ENCODE measurements around the gene DIS3L2.
"Not testable (repeated sequence)": the region's sequence is repeated elsewhere in the genome, so short reads cannot be mapped to it uniquely, and the experiment has no call there.

DIS3L2 gene

DNA sequence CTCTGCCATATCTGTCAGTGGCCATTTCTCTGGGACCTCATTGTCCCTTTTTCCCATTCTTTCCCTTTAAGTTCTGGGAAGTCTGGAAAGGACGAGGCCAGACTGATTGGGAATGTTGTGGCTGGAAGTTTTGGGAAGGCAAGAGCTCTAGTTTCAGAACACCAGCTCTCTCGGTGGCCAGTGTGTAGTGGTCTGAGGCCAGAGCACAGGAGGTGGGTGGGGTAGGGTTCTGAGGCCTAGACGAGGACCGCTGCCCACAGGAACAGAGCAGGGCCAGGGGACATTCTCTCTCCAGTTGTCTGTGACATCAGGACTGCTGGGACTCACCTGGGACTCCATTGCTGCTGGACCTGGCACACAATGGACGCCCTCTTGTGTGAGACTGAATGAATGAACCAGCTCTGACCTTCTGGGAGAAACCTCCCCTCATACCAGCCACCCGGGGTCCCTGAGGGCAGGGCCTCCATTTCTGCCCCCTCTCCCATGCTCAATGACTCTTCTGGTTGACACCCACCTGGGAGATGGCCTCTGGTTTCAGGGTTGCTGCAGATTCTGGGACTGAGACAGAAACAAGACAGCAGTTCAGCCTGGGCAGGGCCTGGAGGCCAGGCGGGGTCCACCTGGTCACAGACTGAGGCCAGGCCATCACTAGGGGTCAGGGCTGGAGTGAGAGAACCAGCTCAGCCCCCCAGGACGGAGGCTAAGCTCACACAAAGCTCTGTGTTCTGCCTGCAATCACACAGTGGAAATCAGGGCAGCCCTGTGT is 26.9 kb upstream of the DIS3L2 start:
- H3K27me3 Mint-ChIP-seq: no peaks in the 10 kb centered on the region
- no peaks in the 10 kb centered on the region for H3K36me3 Mint-ChIP-seq (ENCODE audit: low read depth)
- no peaks in the 10 kb centered on the region for H3K4me1 Mint-ChIP-seq (ENCODE audit: low read depth)
- H3K4me3 Mint-ChIP-seq: no peak overlapping the region
- H3K27ac Mint-ChIP-seq: no peak overlapping the region
- no peaks in the 10 kb centered on the region for H3K9me3 Mint-ChIP-seq

DNA sequence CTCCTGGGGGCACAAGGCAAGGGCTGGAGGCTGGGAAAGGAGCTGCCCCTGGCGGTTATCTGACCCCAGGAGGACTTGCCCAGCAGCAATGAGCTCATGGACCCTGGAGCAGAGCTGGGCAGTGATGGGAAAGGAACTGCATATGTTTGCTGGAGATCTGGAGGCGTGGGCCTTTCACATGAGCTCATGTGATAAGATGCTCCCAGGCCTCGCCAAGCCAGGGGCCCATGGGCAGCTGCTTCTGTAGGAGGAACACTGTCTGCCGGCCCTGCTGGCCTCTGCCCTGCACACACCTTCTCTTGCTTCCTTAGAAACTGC is 26.3 kb upstream of the DIS3L2 start:
- Mint-ChIP-seq H3K4me3 (no peak overlapping the region), H3K36me3 (ENCODE audit: low read depth) (no peaks in the 10 kb centered on the region), H3K9me3 (no peaks in the 10 kb centered on the region), H3K27me3 (no peaks in the 10 kb centered on the region), H3K27ac (no peak overlapping the region), H3K4me1 (ENCODE audit: low read depth) (no peaks in the 10 kb centered on the region)

DNA sequence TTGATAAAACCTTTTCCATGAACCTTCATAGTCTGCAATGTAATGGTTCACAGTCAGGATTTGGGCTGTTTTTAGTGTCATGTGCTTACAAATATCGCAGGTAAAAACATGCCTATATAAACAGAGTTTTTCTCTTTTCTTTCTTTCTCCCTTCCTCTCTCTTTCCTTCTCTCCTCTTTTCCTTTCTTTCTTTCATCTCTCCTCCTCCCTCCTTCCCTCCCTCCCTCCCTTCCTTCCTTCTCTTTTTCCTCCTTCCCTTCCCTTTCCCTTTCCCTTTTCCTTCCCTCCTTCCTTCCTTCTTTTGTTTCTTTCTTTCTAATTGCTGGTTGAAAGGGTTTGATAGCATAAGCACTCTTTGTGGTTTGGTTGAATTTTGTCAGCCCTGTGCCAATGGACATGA is 25.7 kb upstream of the DIS3L2 start:
- no peaks in the 10 kb centered on the region for H3K4me1 Mint-ChIP-seq (ENCODE audit: low read depth)
- H3K27me3 Mint-ChIP-seq: no peaks in the 10 kb centered on the region
- no peaks in the 10 kb centered on the region for H3K9me3 Mint-ChIP-seq
- no peak overlapping the region for H3K27ac Mint-ChIP-seq
- no peak overlapping the region for H3K4me3 Mint-ChIP-seq
- no peaks in the 10 kb centered on the region for H3K36me3 Mint-ChIP-seq (ENCODE audit: low read depth)

DNA sequence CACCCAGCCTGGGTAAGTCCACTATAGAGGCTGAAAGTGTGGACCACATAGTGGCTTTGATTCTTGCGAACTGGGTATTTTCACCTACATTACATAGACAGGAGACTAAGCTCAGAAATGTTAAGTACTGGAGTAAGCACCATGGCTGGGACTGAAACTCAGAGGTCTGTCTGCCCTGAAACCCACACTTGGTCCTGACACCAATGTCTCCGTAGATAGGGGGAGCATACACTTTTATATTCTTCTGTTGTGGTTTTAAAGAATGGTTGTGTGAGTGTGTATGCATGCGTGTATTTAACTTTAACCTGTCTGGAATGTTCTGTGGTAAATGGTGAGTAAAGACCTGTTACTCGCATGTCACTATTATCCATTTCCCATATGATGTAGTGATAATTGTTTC is 25.0 kb upstream of the DIS3L2 start:
- H3K27me3 Mint-ChIP-seq: no peaks in the 10 kb centered on the region
- H3K9me3 Mint-ChIP-seq: no peaks in the 10 kb centered on the region
- H3K27ac Mint-ChIP-seq: no peak overlapping the region
- H3K36me3 Mint-ChIP-seq (ENCODE audit: low read depth): no peaks in the 10 kb centered on the region
- H3K4me3 Mint-ChIP-seq: no peak overlapping the region
- no peaks in the 10 kb centered on the region for H3K4me1 Mint-ChIP-seq (ENCODE audit: low read depth)

DNA sequence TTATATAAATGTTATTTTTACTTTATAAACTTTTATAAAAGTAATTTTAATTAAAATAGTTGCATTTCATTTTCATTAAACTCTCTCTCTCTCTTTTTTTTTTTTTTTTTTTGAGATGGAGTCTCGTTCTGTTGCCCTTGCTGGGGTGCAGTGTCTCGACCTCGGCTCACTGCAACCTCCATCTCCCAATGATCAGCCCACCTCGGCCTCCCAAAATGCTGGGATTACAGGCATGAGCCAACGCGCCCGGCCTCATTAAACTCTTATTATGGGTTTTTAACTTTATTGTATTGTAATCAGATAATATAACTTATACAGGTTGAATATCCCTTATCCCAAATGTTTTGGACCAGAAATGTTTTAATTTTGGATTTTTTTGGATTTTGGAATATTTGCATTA is 24.5 kb upstream of the DIS3L2 start:
- Mint-ChIP-seq H3K4me3 (no peak overlapping the region), H3K27me3 (no peaks in the 10 kb centered on the region), H3K9me3 (no peaks in the 10 kb centered on the region), H3K36me3 (ENCODE audit: low read depth) (no peaks in the 10 kb centered on the region), H3K27ac (no peak overlapping the region), H3K4me1 (ENCODE audit: low read depth) (no peaks in the 10 kb centered on the region)

DNA sequence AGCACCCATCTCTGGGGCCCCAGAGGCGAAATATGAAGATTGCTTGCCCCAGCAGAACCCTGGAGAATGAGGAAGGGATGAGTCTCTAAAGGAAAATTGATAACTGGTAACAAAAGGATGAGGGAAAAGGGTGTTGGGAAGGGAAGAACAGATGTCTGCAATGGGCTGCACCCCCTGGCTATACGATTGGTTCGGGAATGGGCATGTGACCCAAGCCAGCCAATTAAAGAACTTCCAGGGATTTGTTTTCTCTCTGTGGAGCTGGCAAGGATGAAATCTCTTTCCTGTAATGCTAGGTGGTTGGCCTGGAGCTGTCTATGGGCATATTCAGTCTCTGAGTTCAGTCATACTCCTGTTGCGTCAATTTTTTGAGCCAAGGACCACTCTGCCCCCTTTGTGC is 22.5 kb upstream of the DIS3L2 start:
- Mint-ChIP-seq H3K4me1 (ENCODE audit: low read depth) (no peaks in the 10 kb centered on the region), H3K27me3 (no peaks in the 10 kb centered on the region), H3K27ac (no peak overlapping the region)

DNA sequence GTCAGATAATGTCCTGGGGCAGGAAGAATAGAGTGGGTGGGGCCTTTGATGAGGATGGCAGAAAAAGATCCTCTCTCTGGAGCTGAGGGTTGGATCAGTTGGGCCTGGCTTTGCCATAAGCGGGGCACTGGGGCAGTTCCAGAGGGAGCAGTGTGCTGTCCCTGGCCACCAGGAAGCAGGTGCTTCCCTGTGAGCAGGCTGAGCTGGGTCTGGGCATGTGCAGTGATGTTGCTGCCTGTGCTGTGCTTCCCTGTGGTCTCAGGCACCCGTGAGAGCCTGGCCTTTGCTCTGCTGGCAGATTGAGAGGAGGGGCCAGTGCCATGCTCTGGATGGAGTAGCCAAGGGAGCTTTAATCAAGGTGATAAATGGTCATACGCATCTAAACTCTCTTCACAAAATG is 20.7 kb upstream of the DIS3L2 start:
- peaks cover 2% of the 10 kb centered on the region for H3K27me3 Mint-ChIP-seq

More for the DNA sequence above, 22.5 kb upstream of the DIS3L2 start:
- H3K9me3 Mint-ChIP-seq: no peaks in the 10 kb centered on the region
- no peaks in the 10 kb centered on the region for H3K36me3 Mint-ChIP-seq (ENCODE audit: low read depth)
- H3K4me3 Mint-ChIP-seq: no peak overlapping the region

DNA sequence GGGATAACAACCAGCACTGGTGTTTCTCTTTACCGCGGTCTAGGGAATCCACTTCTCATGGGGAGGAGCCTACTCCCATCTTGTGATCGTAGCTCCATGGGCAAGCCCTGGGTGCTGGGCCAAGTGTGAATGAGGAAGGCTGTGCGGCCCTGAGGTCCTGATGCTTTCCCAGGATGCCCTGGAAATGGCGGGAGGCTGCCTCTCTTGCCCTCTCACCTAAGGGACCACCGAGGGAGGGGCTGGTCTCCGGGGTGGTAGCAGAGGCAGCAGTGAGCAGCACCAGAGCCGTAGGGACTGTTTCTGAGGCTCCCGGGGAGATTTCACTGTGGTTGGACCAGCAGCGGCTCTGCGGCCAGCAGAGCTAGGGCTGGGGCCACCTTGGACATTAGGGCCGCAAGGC is 19.8 kb upstream of the DIS3L2 start:
- Mint-ChIP-seq H3K9me3 (no peaks in the 10 kb centered on the region), H3K27ac (no peak overlapping the region), H3K4me1 (ENCODE audit: low read depth) (no peaks in the 10 kb centered on the region), H3K27me3 (peaks cover 2% of the 10 kb centered on the region), H3K4me3 (no peak overlapping the region), H3K36me3 (ENCODE audit: low read depth) (no peaks in the 10 kb centered on the region)

More for the DNA sequence above, 20.7 kb upstream of the DIS3L2 start:
- Mint-ChIP-seq H3K27ac (no peak overlapping the region), H3K9me3 (no peaks in the 10 kb centered on the region), H3K36me3 (ENCODE audit: low read depth) (no peaks in the 10 kb centered on the region), H3K4me1 (ENCODE audit: low read depth) (no peaks in the 10 kb centered on the region), H3K4me3 (no peak overlapping the region)

DNA sequence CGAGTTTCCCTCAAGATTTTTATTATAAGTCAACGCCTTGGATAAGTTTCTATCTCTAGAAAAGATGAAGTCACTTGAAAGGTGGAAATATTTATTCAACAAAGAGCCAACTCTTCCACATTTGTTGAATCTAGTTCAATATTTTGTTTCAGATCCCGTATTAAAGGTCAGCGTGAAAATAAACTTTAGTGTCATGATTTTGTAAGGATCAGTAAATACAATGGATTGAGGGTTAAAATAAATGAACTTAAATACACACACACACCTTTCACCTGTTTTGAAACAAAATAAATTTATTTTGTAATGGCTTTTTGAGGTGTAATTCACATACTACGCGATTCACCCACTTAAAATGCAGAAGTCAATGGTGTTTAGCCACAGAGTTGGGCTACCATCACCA is 19.3 kb upstream of the DIS3L2 start:
- H3K27ac Mint-ChIP-seq: no peak overlapping the region
- peaks cover 2% of the 10 kb centered on the region for H3K27me3 Mint-ChIP-seq
- H3K4me1 Mint-ChIP-seq (ENCODE audit: low read depth): no peaks in the 10 kb centered on the region
- no peaks in the 10 kb centered on the region for H3K9me3 Mint-ChIP-seq
- H3K36me3 Mint-ChIP-seq (ENCODE audit: low read depth): no peaks in the 10 kb centered on the region
- H3K4me3 Mint-ChIP-seq: no peak overlapping the region

DNA sequence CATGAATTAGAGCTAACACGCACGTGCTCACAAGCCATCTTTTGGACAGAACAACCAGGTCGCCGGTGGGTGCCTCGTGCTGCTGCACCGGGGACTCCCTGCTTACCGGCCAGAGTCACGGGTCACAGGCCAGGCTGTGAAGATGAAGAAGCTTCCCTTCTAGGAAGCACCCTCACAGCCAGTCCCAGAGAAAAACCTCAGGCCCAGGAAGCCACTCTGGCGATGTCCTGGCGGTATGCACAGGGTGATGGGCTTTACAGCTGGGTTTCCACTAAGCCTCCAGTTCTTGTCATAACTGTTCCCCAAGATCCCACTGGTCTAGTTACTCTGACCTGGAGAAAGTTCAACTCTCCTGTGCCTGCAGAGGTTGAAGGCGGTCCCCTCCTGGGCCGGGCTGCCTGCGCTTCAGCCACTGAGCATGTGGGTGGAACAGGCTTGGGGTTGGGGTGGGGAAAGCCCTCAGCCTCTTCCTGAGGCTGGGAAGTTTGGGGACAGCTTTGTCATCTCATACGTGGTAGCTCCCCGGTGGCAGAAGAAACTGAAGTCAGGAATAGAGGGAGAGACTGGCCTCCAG is 15.2 kb upstream of the DIS3L2 start:
- H3K4me3 Mint-ChIP-seq: no peak overlapping the region

DNA sequence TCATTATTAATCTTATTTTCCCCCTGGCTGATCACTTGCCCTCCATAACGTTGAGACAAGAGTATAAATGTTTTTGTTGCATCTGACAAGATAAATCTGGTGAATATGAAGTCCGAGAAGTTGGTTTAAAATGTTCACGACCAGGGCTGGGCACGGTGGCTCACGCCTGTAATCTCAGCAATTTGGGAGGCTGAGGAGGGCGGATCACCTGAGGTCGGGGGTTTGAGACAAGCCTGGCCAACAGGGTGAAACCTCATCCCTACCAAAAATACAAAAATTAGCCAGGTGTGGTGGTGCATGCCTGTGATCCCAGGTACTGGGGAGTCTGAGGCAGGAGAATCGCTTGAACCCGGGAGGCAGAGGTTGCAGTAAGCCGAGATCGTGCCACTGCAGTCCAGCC is 14.4 kb upstream of the DIS3L2 start:
- H3K9me3 Mint-ChIP-seq; H3K4me1 Mint-ChIP-seq (ENCODE audit: low read depth); H3K36me3 Mint-ChIP-seq (ENCODE audit: low read depth); H3K27ac Mint-ChIP-seq; H3K4me3 Mint-ChIP-seq: not testable (repeated sequence)
- H3K27me3 Mint-ChIP-seq: peaks cover 14% of the 10 kb centered on the region

More for the DNA sequence above, 15.2 kb upstream of the DIS3L2 start:
- Mint-ChIP-seq H3K27me3 (peaks cover 8% of the 10 kb centered on the region), H3K27ac (no peak overlapping the region), H3K36me3 (ENCODE audit: low read depth) (no peaks in the 10 kb centered on the region), H3K4me1 (ENCODE audit: low read depth) (no peaks in the 10 kb centered on the region), H3K9me3 (no peaks in the 10 kb centered on the region)

DNA sequence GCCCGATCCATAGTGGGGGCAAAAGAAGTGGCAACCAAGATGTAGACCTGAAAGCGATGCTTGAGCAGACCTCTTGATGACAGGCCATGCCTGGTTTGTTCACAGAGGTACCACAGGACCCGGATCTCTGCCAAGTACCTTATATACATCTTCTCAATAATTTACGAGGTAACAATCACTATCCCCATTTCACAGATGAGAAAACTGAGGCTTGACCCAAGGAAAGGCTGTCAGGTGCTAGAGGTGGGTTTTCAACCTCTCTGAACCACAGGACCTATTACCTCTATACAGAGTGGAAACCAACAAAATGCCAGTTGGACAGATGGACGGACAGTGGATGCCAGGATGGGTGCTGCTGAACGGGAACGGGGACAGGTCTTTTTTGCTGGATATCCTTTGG is 13.8 kb upstream of the DIS3L2 start:
- no peaks in the 10 kb centered on the region for H3K9me3 Mint-ChIP-seq
- H3K4me1 Mint-ChIP-seq (ENCODE audit: low read depth): no peaks in the 10 kb centered on the region
- H3K27me3 Mint-ChIP-seq: peaks cover 14% of the 10 kb centered on the region
- H3K27ac Mint-ChIP-seq: no peak overlapping the region
- no peak overlapping the region for H3K4me3 Mint-ChIP-seq
- H3K36me3 Mint-ChIP-seq (ENCODE audit: low read depth): no peaks in the 10 kb centered on the region

DNA sequence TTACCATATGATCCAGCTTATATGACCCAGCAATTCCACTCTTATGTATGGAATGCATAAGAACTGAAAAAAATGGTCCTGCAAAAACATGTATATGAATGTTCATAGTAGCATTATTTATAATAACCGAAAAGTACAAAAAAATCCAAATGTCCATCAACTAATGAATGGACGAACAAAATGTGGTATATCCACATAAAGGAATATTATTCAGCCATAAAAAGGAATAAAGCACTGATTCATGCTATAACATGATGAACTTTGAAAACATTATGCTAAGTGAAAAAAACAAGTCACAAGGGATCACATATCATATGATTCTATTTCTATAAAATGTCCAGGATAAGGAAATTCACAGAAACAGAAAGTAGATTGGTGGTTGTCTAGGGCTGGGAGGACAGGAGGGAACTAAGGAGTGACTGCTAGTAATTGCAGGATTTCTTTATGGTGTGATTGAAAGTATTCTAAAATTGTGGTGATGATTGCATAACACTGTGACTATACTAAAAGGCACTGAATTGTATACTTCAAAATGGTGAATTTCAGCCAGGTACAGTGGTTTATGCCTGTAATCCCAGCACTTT is 10.0 kb upstream of the DIS3L2 start:
- no peak overlapping the region for H3K4me3 Mint-ChIP-seq
- no peaks in the 10 kb centered on the region for H3K36me3 Mint-ChIP-seq (ENCODE audit: low read depth)
- H3K27me3 Mint-ChIP-seq: peaks cover 31% of the 10 kb centered on the region
- H3K9me3 Mint-ChIP-seq: no peaks in the 10 kb centered on the region
- no peaks in the 10 kb centered on the region for H3K4me1 Mint-ChIP-seq (ENCODE audit: low read depth)
- H3K27ac Mint-ChIP-seq: no peak overlapping the region

DNA sequence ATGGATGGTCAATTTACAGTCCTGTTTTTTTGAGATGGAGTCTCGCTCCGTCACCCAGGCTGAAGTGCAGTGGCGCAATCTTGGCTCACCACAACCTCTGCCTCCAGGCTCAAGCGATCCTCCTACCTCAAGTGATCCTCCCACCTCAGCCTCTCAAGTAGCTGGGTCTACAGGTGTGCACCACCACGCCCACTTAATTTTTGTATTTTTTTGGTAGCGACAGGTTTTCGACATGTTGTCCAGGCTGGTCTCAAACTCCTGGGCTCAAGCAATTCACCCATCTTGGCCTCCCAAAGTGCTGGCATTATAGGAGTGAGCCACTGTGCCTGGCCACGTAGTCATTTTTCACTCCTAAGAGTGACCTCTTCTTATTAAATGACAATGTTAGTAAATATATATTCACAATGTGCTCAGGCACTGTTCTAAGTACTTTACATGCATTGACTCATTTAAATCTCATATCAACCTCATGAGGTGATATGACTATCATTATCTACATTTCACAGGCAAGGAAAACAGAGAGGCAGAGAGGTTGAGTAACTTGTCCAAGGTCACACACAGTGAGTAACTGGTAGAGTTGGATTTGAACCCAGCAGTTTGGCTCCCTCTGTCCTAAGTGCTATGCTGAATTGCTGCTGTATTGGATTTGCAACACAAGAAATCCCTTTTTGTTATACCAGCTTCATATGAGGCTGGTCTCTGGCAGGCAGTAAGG is 5.6 kb upstream of the DIS3L2 start:
- Mint-ChIP-seq H3K4me3 (no peak overlapping the region), H3K27me3 (peaks cover 27% of the 10 kb centered on the region)

More for the DNA sequence above, 5.6 kb upstream of the DIS3L2 start:
- no peaks in the 10 kb centered on the region for H3K9me3 Mint-ChIP-seq
- no peak overlapping the region for H3K27ac Mint-ChIP-seq
- H3K36me3 Mint-ChIP-seq (ENCODE audit: low read depth): no peaks in the 10 kb centered on the region
- peaks cover 5% of the 10 kb centered on the region for H3K4me1 Mint-ChIP-seq (ENCODE audit: low read depth)
